SK-N-SH treated with all-trans-retinoic acid at 6 μM for 48 hours (cell line): ENCODE measurements around the gene COX7A1.
A peak's percentile ranks its signal among the peaks of the same experiment; 100 is the strongest.

Source experiments
- ATAC-seq: fragments of 200-7000 bp; cut with Tn5 transposase; 3 replicates; pipeline ENCODE4 v1.9.1; 2020; ENCODE audit warnings: mild to moderate bottlenecking, moderate library complexity
- ARNTL ChIP-seq: fragments of 450-650 bp; formaldehyde crosslinking; IDR thresholded peaks from 2 replicates; pipeline ENCODE4 v1.5.0; 2020; ENCODE audit warnings: low read depth, mild to moderate bottlenecking, moderate library complexity, borderline replicate concordance
- BACH2 ChIP-seq: fragments of 250-450 bp; sonication (Bioruptor Pico); IDR thresholded peaks from 2 replicates; pipeline ENCODE4 v1.9.0; 2021; ENCODE audit warnings: mild to moderate bottlenecking, borderline replicate concordance
- ESRRG ChIP-seq: fragments of 250-450 bp; sonication (Bioruptor Pico); IDR thresholded peaks from 2 replicates; pipeline ENCODE4 v1.6.1; 2021; ENCODE audit warnings: mild to moderate bottlenecking
- GLIS3 ChIP-seq: fragments of 250-450 bp; sonication (Bioruptor Pico); IDR thresholded peaks from 2 replicates; pipeline ENCODE4 v1.5.0; 2020; ENCODE audit warnings: mild to moderate bottlenecking, moderate library complexity
- ISL1 ChIP-seq: fragments of 250-450 bp; sonication (Bioruptor Pico); IDR thresholded peaks from 2 replicates; pipeline ENCODE4 v2.1.2; 2022; ENCODE audit warnings: mild to moderate bottlenecking, moderate library complexity
- POU6F1 ChIP-seq: fragments of 250-450 bp; sonication (Bioruptor Pico); IDR thresholded peaks from 2 replicates; pipeline ENCODE4 v1.8.0; 2021; ENCODE audit warnings: low read depth, mild to moderate bottlenecking, moderate library complexity, borderline replicate concordance
- PPARA ChIP-seq: fragments of 250-450 bp; sonication (Bioruptor Pico); IDR thresholded peaks from 2 replicates; pipeline ENCODE4 v1.5.0; 2020; ENCODE audit warnings: mild to moderate bottlenecking, borderline replicate concordance
- RARB ChIP-seq: fragments of 250-450 bp; sonication (Bioruptor Pico); IDR thresholded peaks from 2 replicates; pipeline ENCODE4 v1.8.0; 2021; ENCODE audit warnings: mild to moderate bottlenecking, moderate library complexity
- TCF4 ChIP-seq: fragments of 250-450 bp; sonication (Bioruptor Pico); IDR thresholded peaks from 2 replicates; pipeline ENCODE4 v1.8.0; 2021; ENCODE audit warnings: mild to moderate bottlenecking, moderate library complexity, borderline replicate concordance
- TOX ChIP-seq: fragments of 250-450 bp; sonication (Bioruptor Pico); IDR thresholded peaks from 2 replicates; pipeline ENCODE4 v1.8.0; 2021; ENCODE audit warnings: mild to moderate bottlenecking, moderate library complexity, borderline replicate concordance
- TSHZ2 ChIP-seq: fragments of 250-450 bp; sonication (Bioruptor Pico); IDR thresholded peaks from 2 replicates; pipeline ENCODE4 v1.5.0; 2020; ENCODE audit warnings: mild to moderate bottlenecking, moderate library complexity
- ZFP3 ChIP-seq: fragments of 250-450 bp; sonication (Bioruptor Pico); IDR thresholded peaks from 2 replicates; pipeline ENCODE4 v1.5.0; 2020; ENCODE audit warnings: mild to moderate bottlenecking, moderate library complexity
- ZNF70 ChIP-seq: fragments of 450-650 bp; formaldehyde crosslinking; IDR thresholded peaks from 2 replicates; pipeline ENCODE4 v1.5.0; 2020; ENCODE audit warnings: mild to moderate bottlenecking, moderate library complexity
- ZNF8 ChIP-seq: fragments of 450-650 bp; formaldehyde crosslinking; IDR thresholded peaks from 2 replicates; pipeline ENCODE4 v1.5.0; 2020; ENCODE audit warnings: mild to moderate bottlenecking, moderate library complexity
- TF ChIP-seq, protein P1 (sequence below): fragments of 250-450 bp; sonication (Bioruptor Pico); IDR thresholded peaks from 2 replicates; pipeline ENCODE4 v1.5.1; 2020; ENCODE audit warnings: low read depth, mild to moderate bottlenecking, moderate library complexity
- TF ChIP-seq, protein P2 (sequence below): fragments of 250-450 bp; sonication (Bioruptor Pico); IDR thresholded peaks from 2 replicates; pipeline ENCODE4 v1.5.1; 2021; ENCODE audit warnings: mild to moderate bottlenecking, moderate library complexity
- TF ChIP-seq, protein P3 (sequence below): fragments of 250-450 bp; sonication (Bioruptor Pico); IDR thresholded peaks from 2 replicates; pipeline ENCODE4 v1.8.0; 2020; ENCODE audit warnings: mild to moderate bottlenecking, moderate library complexity, borderline replicate concordance

COX7A1 gene

DNA sequence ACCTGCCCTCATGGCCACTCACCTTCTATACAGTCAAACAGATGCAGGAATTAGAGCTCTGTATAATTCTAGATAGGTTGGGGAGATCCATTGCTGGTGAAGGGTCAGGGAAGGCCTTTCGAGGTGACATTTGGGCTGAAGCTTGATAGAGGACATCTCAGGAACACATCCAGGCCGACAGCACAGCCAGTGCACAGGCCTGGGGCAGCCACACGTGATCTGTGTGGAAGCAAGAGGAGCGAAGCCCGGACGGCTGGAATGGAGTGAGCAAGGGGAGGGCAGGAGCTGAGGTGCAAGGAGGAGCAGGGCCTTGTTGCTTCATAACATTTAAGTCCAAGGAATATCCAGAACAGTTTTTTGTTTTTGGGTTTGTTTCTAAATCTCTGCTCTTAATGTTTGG is 45.8 kb downstream of the COX7A1 start:
- TF ChIP-seq TCF4 (CRISPR knock-in tag) (no peak), RARB (CRISPR knock-in tag) (no peak), ISL1 (CRISPR knock-in tag) (no peak), TOX (no peak)
- TF ChIP-seq, protein P1, sequence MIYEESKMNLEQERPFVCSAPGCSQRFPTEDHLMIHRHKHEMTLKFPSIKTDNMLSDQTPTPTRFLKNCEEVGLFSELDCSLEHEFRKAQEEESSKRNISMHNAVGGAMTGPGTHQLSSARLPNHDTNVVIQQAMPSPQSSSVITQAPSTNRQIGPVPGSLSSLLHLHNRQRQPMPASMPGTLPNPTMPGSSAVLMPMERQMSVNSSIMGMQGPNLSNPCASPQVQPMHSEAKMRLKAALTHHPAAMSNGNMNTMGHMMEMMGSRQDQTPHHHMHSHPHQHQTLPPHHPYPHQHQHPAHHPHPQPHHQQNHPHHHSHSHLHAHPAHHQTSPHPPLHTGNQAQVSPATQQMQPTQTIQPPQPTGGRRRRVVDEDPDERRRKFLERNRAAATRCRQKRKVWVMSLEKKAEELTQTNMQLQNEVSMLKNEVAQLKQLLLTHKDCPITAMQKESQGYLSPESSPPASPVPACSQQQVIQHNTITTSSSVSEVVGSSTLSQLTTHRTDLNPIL (CRISPR knock-in tag) = no peak
- TF ChIP-seq, protein P2, sequence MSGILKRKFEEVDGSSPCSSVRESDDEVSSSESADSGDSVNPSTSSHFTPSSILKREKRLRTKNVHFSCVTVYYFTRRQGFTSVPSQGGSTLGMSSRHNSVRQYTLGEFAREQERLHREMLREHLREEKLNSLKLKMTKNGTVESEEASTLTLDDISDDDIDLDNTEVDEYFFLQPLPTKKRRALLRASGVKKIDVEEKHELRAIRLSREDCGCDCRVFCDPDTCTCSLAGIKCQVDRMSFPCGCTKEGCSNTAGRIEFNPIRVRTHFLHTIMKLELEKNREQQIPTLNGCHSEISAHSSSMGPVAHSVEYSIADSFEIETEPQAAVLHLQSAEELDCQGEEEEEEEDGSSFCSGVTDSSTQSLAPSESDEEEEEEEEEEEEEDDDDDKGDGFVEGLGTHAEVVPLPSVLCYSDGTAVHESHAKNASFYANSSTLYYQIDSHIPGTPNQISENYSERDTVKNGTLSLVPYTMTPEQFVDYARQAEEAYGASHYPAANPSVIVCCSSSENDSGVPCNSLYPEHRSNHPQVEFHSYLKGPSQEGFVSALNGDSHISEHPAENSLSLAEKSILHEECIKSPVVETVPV (CRISPR knock-in tag) = no peak
- no peak for ATAC-seq

DNA sequence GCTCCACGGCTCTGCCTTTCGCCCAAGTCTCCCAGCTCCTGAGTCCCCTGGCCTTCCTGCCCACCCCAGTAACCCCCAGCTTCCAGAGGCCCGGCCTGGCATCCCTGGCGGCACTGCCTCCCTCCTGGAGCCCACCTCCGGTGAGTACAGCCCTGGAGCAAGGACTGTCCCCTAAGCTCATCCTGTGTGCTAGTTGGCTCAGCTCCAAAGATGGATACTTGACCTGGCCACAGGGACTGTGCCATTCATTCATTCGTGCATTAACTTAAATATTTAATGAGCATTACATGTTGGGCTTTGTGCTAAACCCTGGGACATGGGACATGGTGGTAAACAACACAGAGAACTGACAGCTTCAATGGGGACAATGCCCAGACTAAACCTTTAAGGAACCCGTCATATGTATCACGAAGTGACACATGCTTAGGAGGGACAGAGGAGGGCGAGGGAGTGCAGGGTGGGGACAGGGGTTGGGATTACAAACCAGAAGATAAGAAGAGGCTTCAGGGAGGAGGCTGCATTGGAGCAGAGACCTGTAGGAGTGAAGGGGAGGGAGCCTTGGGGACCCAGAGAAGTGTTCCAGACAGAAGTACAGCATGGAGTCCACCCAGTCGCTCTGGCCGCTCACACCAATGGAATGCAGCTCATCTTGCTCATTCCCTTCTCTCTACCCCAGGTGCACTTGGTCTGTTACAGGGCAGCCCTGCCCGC is 48.2 kb downstream of the COX7A1 start:
- ATAC-seq = peak; percentile 20; the same call in 2 of the 3 replicates
- TF ChIP-seq, protein P3, sequence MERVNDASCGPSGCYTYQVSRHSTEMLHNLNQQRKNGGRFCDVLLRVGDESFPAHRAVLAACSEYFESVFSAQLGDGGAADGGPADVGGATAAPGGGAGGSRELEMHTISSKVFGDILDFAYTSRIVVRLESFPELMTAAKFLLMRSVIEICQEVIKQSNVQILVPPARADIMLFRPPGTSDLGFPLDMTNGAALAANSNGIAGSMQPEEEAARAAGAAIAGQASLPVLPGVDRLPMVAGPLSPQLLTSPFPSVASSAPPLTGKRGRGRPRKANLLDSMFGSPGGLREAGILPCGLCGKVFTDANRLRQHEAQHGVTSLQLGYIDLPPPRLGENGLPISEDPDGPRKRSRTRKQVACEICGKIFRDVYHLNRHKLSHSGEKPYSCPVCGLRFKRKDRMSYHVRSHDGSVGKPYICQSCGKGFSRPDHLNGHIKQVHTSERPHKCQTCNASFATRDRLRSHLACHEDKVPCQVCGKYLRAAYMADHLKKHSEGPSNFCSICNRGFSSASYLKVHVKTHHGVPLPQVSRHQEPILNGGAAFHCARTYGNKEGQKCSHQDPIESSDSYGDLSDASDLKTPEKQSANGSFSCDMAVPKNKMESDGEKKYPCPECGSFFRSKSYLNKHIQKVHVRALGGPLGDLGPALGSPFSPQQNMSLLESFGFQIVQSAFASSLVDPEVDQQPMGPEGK (CRISPR knock-in tag) = no peak
- TF ChIP-seq TCF4 (CRISPR knock-in tag) (no peak), TSHZ2 (CRISPR knock-in tag) (no peak), ISL1 (CRISPR knock-in tag) (no peak), ZNF8 (CRISPR knock-in tag) (no peak), ARNTL (no peak), POU6F1 (CRISPR knock-in tag) (no peak), BACH2 (CRISPR knock-in tag) (no peak), RARB (CRISPR knock-in tag) (no peak), ESRRG (CRISPR knock-in tag) (no peak), TOX (no peak), PPARA (CRISPR knock-in tag) (no peak)
- TF ChIP-seq, protein P2 (CRISPR knock-in tag) = no peak
- TF ChIP-seq, all 23 proteins: peak for 0

DNA sequence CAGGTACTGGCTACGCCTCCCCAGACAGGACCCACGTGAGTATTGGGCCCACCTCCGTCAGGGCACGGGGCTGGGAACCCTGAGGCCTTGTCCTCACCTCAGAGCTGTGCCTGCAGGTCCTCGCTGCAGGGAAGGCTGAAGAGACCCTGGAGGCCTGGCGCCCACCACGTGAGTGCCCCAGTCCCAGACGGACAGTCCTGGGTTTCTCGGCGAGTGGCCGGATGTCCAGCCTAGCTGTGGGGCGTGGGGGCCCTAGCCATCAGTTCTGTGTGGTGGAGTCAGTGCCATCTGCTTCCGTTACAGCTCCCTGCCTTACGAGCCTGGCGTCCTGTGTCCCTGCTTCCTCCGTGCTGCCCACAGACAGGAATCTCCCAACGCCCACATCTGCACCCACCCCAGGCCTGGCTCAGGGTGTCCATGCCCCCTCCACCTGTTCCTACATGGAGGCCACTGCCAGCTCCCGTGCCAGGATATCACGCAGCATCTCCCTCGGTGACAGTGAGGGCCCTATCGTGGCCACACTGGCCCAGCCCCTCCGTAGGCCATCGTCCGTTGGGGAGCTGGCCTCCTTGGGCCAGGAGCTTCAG is 49.1 kb downstream of the COX7A1 start:
- ATAC-seq = no peak
- no peak for TF ChIP-seq ZFP3 (CRISPR knock-in tag)
- TF ChIP-seq TSHZ2 (CRISPR knock-in tag) = no peak
- no peak for TF ChIP-seq ESRRG (CRISPR knock-in tag)
- no peak for TF ChIP-seq ZNF70 (CRISPR knock-in tag)
- no peak for TF ChIP-seq ZNF8 (CRISPR knock-in tag)
- TF ChIP-seq POU6F1 (CRISPR knock-in tag) = no peak
- TF ChIP-seq, protein P1 (CRISPR knock-in tag) = no peak
- no peak for TF ChIP-seq ISL1 (CRISPR knock-in tag)
- TF ChIP-seq GLIS3 (CRISPR knock-in tag) = no peak
- TF ChIP-seq BACH2 (CRISPR knock-in tag) = no peak
- no peak for TF ChIP-seq TCF4 (CRISPR knock-in tag)
